Mesothelial cell of epicardium (in vitro differentiated cells): Measurements from ENCODE around the gene FGF18. TPM values are rescaled to one million over a fixed set of nuclear protein-coding genes. Genes with fewer than 3 reads are reported as not detected.

Experiments
- DNase-seq, 2 experiments: peaks; one replicate each; pipeline ENCODE4 v3.0.0; 2021; ENCODE audit warnings: low spot score in 2 of 2; ENCODE audit not compliant: unreplicated experiment in 2 of 2
- H3K27ac Mint-ChIP-seq: 2 replicates; pipeline ENCODE4 v1.8.0; 2021; ENCODE audit warnings: mixed read lengths
- H3K27me3 Mint-ChIP-seq: 2 replicates; pipeline ENCODE4 v1.8.0; 2021; ENCODE audit warnings: low read depth, mixed read lengths
- H3K36me3 Mint-ChIP-seq: 2 replicates; pipeline ENCODE4 v1.8.0; 2021; ENCODE audit warnings: mixed read lengths
- H3K4me1 Mint-ChIP-seq: 2 replicates; pipeline ENCODE4 v1.8.0; 2021; ENCODE audit warnings: mixed read lengths
- H3K4me3 Mint-ChIP-seq: 2 replicates; pipeline ENCODE4 v1.8.0; 2021; ENCODE audit warnings: mild to moderate bottlenecking, moderate library complexity, mixed read lengths
- H3K9me3 Mint-ChIP-seq: 2 replicates; pipeline ENCODE4 v1.8.0; 2021; ENCODE audit warnings: mixed read lengths
- total RNA-seq: library from RNA; stranded (reverse); gene quantifications from 3 replicates; pipeline ENCODE4 v1.2.1, GENCODE V29; 2021
- TF ChIP-seq, protein P1 (sequence below): fragments of 200-600 bp; sonication (generic); IDR thresholded peaks from one replicate; pipeline ENCODE4 v1.5.0; 2021; ENCODE audit warnings: antibody characterized with exemption; ENCODE audit not compliant: unreplicated experiment

Gene FGF18
- total RNA-seq, 1 donor from 2014 or later: 10.2 TPM

DNA sequence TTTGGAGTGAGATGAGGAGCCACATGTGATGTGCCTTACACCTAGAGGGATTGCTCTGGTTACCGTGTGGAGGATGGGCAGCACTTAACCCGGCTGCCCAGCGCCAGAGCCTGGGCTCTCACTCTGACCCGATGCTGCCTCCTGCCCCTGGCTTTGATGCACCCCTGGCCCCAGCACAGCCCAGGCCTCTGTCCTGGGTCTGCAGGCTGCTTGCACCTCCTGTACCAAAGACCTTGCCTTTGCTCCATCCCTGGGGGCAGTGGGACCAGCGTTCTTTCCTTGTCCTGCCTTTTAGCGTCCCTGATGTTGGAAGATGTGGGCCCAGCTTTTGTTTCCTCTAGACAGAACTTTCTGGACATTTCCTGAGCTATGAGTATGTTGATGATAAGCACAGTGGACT lies 40.4 kb downstream of the FGF18 start:
- Mint-ChIP-seq H3K27me3 (peaks cover 10% of the 10 kb centered on the region), H3K36me3 (peaks cover 5% of the 10 kb centered on the region), H3K27ac (no peak overlapping the region), H3K9me3 (no peaks in the 10 kb centered on the region), H3K4me3 (no peak overlapping the region), H3K4me1 (no peaks in the 10 kb centered on the region)
- TF ChIP-seq, protein P1, sequence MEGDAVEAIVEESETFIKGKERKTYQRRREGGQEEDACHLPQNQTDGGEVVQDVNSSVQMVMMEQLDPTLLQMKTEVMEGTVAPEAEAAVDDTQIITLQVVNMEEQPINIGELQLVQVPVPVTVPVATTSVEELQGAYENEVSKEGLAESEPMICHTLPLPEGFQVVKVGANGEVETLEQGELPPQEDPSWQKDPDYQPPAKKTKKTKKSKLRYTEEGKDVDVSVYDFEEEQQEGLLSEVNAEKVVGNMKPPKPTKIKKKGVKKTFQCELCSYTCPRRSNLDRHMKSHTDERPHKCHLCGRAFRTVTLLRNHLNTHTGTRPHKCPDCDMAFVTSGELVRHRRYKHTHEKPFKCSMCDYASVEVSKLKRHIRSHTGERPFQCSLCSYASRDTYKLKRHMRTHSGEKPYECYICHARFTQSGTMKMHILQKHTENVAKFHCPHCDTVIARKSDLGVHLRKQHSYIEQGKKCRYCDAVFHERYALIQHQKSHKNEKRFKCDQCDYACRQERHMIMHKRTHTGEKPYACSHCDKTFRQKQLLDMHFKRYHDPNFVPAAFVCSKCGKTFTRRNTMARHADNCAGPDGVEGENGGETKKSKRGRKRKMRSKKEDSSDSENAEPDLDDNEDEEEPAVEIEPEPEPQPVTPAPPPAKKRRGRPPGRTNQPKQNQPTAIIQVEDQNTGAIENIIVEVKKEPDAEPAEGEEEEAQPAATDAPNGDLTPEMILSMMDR: no peak
- DNase-seq: no peak

GRCh38 chr5:171462136-171462927 lies 42.9 kb downstream of the FGF18 start:
- H3K27me3 Mint-ChIP-seq: peaks cover 10% of the 10 kb centered on the region
- H3K36me3 Mint-ChIP-seq: no peaks in the 10 kb centered on the region
- H3K27ac Mint-ChIP-seq: no peak overlapping the region
- H3K4me1 Mint-ChIP-seq: no peaks in the 10 kb centered on the region
- H3K9me3 Mint-ChIP-seq: no peaks in the 10 kb centered on the region
- no peak for DNase-seq
- TF ChIP-seq, protein P1: no peak
- no peak overlapping the region for H3K4me3 Mint-ChIP-seq

GRCh38 chr5:171462928-171463861 lies 43.7 kb downstream of the FGF18 start:
- Mint-ChIP-seq H3K4me3 (no peak overlapping the region), H3K27me3 (peaks cover 10% of the 10 kb centered on the region), H3K36me3 (no peaks in the 10 kb centered on the region), H3K9me3 (no peaks in the 10 kb centered on the region), H3K4me1 (no peaks in the 10 kb centered on the region), H3K27ac (no peak overlapping the region)
- DNase-seq: no peak
- TF ChIP-seq, protein P1: no peak

DNA sequence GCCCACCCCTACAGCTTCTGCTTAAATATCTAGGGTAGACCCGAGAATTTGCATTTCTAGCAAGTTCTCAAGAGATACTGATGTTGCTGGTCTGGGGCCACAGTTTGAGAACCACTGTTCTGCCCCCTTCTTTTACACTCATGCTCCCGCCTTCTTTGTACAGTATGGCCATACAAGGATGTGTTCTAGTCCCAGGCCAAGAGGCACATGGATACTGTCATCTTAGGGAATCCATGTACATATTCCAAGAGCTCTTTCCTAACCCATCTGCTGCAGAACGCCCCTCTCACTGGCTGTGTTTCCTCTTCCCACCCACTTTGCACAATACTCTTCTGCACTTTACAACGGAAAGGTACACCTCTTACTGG lies 44.4 kb downstream of the FGF18 start:
- H3K4me1 Mint-ChIP-seq: no peaks in the 10 kb centered on the region
- TF ChIP-seq, protein P1: no peak
- no peak overlapping the region for H3K27ac Mint-ChIP-seq
- H3K27me3 Mint-ChIP-seq: peaks cover 10% of the 10 kb centered on the region
- no peaks in the 10 kb centered on the region for H3K9me3 Mint-ChIP-seq
- no peak overlapping the region for H3K4me3 Mint-ChIP-seq
- no peaks in the 10 kb centered on the region for H3K36me3 Mint-ChIP-seq
- no peak for DNase-seq

GRCh38 chr5:171464829-171465228 lies 45.4 kb downstream of the FGF18 start:
- H3K27ac Mint-ChIP-seq: no peak overlapping the region
- peaks cover 7% of the 10 kb centered on the region for H3K27me3 Mint-ChIP-seq
- no peak for DNase-seq
- no peaks in the 10 kb centered on the region for H3K9me3 Mint-ChIP-seq
- H3K4me1 Mint-ChIP-seq: peaks cover 7% of the 10 kb centered on the region
- no peak overlapping the region for H3K4me3 Mint-ChIP-seq
- H3K36me3 Mint-ChIP-seq: no peaks in the 10 kb centered on the region
- TF ChIP-seq, protein P1: no peak
